22Rv1 (cell line): ENCODE data around the gene CAMK1D.

Experiments
- H3K27ac ChIP-seq: fragments of 450-650 bp; 2 replicates; pipeline ENCODE4 v1.5.1; 2017
- ZFX ChIP-seq: fragments of 450-650 bp; IDR thresholded peaks from 2 replicates; pipeline ENCODE4 v1.6.1; 2017; ENCODE audit warnings: antibody characterized with exemption, borderline replicate concordance
- TF ChIP-seq, protein P1 (sequence below): fragments of 450-650 bp; IDR thresholded peaks from 2 replicates; pipeline ENCODE4 v1.5.1; 2017; ENCODE audit warnings: mild to moderate bottlenecking

Gene CAMK1D

GRCh38 chr10:12681252-12681651 lies 331.9 kb downstream of the CAMK1D start:
- H3K27ac ChIP-seq: no peak overlapping the region
- no peak for TF ChIP-seq ZFX
- TF ChIP-seq, protein P1, sequence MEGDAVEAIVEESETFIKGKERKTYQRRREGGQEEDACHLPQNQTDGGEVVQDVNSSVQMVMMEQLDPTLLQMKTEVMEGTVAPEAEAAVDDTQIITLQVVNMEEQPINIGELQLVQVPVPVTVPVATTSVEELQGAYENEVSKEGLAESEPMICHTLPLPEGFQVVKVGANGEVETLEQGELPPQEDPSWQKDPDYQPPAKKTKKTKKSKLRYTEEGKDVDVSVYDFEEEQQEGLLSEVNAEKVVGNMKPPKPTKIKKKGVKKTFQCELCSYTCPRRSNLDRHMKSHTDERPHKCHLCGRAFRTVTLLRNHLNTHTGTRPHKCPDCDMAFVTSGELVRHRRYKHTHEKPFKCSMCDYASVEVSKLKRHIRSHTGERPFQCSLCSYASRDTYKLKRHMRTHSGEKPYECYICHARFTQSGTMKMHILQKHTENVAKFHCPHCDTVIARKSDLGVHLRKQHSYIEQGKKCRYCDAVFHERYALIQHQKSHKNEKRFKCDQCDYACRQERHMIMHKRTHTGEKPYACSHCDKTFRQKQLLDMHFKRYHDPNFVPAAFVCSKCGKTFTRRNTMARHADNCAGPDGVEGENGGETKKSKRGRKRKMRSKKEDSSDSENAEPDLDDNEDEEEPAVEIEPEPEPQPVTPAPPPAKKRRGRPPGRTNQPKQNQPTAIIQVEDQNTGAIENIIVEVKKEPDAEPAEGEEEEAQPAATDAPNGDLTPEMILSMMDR: no peak

- TF ChIP-seq, protein P1: no peak
- no peak for TF ChIP-seq ZFX
- H3K27ac ChIP-seq: no peak overlapping the region
These were observed 335.4 kb downstream of the CAMK1D start for GRCh38 chr10:12684784-12685183.

DNA sequence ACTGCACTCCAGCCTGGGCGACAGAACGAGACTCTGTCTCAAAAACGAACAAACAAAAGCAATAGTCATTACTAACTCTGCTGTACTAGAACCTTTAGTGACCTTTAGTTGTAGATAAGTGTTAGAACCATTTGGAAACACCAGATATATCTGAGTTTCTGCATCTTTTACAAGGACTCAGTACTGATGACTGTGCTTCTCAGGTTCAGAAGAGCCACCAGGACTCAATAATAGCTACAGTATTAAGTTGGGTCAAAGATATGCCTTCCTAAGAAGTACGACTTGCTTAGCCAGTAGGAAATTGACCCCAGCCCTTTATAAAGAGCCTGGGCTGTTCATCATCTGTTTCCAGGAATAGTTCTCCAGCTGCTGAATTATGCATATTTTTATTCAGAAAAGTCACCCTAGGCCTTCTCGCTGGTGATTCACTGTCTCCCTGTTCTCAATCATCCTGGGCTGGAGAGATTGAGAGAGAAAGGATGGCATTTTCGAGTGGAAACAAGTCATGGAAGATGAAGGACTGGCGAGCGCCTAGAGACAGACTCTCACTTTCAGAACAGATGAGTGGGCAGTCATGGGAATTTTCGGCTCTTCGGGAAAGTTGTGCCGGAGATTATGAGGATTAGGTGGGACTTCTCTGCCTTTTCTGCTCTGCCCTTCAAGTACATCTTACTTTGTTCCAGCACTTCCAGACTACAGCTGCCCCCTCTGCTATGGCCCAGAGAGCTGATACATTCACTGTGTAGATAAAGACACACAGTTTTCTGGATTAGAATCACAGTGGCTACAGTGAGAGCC lies 336.1 kb downstream of the CAMK1D start:
- TF ChIP-seq ZFX: no peak
- TF ChIP-seq, protein P1: no peak
- no peak overlapping the region for H3K27ac ChIP-seq

DNA sequence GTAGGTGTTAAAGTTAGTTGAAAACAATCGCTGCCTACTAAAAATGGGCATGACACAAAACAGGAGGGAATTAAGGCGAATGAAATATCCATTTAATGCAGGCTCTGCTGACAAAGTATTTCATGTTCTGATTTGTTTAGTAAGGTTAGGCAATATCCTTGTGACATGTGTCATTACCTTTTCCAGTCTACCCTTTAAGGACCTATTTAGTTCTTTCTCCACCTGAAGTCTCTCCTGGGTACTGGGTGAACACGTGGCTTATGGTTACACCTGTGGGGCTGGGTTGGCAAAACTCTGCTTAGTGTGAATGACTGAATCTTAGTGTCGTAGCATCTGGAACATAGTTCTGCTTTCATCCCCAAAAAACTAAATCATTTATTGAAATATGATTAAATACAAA lies 338.6 kb downstream of the CAMK1D start:
- TF ChIP-seq ZFX: no peak
- TF ChIP-seq, protein P1: no peak
- H3K27ac ChIP-seq: no peak overlapping the region

DNA sequence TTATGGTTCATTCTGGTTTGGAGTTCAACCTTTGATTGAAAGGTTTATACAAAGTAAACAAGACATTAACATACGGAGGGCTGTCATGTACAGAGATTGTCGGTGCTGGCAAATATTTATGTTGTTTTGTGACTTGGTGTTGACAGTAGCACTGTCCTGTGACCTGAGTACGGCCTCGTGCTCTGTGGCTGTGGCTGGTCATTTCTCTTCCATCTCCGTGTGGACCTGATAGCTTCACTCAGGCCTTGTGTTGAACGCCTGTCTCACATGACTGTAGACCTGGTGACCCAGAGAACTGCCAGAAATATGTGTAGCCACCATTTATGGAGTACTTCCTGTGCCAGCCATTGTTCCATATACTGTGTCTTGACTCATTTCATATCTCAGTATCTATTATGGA lies 340.5 kb downstream of the CAMK1D start:
- H3K27ac ChIP-seq: no peak overlapping the region
- TF ChIP-seq, protein P1: no peak
- no peak for TF ChIP-seq ZFX

DNA sequence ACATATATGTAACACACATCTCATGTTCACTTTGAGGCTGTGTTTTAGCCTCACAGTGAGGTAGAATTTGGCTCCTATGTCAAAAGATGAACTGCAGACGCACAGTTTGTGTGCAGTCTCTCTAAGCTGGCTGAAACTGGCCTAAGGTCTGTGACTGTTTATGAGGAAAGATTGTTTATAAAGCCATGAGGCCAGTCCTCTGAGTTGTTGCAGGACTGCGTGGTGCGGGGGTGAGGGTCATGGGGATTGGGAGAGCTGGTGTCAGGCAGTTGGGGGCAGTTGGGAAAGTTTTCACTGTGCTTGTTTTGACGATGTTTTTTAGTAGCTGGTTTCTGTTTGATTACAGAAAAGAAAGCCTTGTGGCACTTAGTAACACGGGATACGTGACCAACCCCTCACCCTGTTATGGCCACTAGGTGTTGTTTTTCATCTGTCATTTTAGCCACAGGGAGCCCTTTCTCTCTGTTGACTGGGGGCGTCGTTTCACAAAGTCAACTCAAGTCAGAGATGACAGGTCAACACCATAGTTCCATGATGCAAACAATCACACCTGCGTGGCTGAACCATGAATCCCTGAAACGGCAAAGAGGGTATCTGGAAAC lies 341.3 kb downstream of the CAMK1D start:
- no peak overlapping the region for H3K27ac ChIP-seq
- TF ChIP-seq ZFX: no peak
- TF ChIP-seq, protein P1: no peak

DNA sequence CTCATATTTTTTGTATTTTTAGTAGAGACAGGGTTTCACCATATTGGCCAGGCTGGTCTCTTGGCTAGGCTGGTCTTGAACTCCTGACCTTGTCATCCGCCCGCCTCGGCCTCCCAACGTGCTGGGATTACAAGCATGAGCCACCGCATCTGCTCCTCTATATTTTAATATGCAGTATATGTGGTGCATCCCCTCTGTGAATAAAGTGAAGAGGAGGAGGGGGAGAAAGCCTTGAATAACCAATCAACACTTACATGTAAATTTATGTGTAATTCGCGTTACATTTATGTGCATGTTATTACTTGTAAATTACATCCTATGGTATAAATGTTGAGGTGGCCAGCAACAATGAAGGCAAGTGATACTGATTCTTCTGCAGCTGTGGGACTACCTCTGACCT lies 342.2 kb downstream of the CAMK1D start:
- TF ChIP-seq, protein P1: no peak
- no peak for TF ChIP-seq ZFX

More for the DNA sequence above, 342.2 kb downstream of the CAMK1D start:
- no peak overlapping the region for H3K27ac ChIP-seq
